Muscle of arm (tissue), 12 donors: ENCODE measurements around the gene CASP3. TPM values are rescaled to one million over a fixed set of nuclear protein-coding genes. Genes with fewer than 3 reads are reported as not detected.
"Not testable (repeated sequence)": the region's sequence is repeated elsewhere in the genome, so short reads cannot be mapped to it uniquely, and the experiment has no call there.

Source experiments
- DNase-seq: peaks from one replicate; pipeline ENCODE4 v3.0.0-alpha.2; 2013
- polyA plus RNA-seq, 12 donors: library from polyadenylated mRNA; unstranded; fragments of 120-200 nt; gene quantifications; one replicate each; pipeline ENCODE4 v1.2.1, GENCODE V29; 2013; ENCODE audit not compliant: insufficient read length in 12 of 12

Gene CASP3
- polyA plus RNA-seq, 12 donors, result 28.5 to 59.4 (median 51.7) TPM; not detected in 1

DNA sequence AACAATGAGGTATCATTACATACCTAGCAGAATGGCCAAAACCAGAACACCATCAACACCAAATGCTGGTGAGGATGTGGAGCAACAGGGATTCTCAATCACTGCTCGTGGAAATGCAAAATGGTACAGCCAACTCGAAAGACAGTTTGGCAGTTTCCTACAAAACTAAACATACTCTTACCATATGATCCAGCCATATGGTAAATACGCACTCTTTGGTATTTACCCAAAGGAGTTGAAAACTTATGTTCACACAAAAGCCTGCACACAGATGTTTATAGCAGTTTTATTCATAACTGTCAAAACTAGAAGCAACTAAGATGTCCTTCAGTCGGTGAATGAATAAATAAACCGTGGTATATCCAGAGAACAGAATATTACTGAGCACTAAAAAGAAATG, 7.8 kb downstream of the CASP3 start:
- DNase-seq, result no peak

DNA sequence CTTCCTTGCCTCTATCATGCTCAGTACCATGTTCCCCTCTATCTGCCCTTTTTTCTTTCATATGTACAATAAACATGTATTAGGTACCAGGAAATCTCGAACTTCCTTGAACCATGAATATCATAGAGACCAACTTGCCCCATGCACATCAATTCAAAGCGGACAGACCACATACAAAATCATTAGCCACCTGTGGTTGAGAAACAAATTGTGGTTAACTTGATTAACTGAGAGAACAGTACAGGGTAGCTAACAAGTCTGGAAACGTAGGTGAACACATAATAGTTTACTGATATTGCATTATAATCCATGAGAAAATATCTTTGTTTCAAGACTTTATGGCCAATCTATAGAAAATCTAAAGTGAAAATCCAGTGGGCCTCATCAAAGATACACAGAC, 8.2 kb downstream of the CASP3 start:
- DNase-seq, result no peak

DNA sequence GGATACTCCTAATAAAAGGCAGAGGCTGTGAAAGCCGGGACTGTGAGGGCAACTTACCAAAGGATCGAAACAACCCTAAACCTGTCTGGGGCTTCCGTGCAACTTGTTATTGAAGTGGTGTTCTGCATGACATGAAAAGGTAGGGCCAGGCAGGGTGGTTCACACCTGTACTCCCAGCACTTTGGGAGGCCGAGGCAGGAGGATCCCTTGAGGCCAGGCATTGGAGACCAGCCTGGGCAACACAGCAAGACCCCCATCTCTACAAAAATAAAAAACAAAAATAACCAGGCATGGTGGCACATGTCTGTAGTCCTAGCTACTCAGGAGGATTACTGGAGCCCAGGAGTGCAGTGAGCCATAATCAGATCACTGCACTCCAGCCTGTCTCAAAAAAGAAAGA, 12.3 kb downstream of the CASP3 start:
- DNase-seq, result no peak

DNA sequence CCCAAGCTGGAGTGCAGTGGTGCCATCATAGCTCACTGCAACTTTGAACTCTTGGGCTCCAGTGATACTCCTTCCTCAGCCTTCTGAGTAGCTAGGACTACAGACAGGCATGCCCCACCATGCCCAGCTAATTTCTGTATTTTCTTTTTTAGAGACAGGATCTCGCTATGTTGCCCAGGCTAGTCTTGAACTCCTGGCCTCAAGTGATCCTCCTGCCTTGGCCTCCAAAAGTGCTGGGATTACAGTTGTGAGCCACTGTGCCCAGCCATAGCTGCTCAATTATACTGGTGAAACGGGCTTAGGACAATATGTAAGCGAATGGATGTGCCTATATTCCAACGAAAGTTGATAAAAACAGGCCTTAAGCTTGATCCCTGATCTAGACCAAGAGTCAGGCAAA, 13.1 kb downstream of the CASP3 start:
- DNase-seq, result no peak

DNA sequence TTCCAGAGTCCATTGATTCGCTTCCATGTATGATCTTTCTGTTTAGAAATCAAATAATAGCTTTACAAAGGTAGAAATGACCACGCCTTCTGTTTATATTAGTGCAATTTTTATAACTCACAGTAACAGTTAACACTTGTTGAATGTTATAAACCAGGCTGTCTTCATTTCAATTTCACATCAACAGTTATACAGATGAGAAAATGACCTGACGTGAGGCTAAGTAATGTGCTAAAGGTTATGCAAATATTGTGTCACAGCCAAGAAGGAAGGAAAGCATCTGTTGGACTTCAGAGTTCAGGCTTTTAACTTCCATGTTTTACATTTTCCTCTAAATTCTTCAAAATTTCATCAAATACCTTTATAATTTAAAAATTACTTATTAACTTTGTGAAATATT, 13.9 kb downstream of the CASP3 start:
- no peak for DNase-seq

DNA sequence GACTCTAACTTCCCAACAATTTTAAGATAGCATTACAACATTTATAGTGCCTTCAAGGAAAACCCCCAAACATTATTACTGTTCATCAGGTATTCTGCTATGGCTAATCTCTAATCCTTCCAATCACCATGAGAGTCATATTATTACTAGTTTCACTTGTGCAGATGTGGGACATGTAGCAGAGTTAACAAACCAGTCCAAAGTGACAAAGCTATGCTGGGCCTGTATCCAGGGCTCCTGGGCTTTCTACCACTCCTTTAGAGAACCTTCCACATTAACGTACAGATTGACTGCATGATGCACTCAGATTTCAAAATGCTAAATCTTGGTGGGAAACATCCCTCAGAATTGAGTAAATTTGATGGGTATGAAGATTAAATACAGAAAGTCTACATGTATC, 16.4 kb downstream of the CASP3 start:
- DNase-seq, result no peak

DNA sequence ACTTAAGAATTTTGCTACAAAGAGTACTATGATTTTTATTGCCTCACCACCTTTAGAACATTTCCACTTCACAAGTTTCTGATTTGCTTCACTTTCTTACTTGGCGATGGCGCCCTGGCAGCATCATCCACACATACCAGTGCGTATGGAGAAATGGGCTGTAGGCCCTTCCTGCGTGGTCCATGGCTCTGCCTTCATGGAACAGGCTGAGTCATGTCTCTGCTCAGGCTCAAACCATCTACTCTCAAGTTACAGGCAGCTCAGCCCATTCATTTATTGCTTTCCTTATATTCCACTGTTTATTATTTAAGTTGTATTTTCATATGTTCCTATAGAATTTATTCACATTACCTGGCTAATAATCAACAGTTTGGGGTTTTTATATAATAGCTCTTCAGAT, 21.1 kb downstream of the CASP3 start:
- no peak for DNase-seq

DNA sequence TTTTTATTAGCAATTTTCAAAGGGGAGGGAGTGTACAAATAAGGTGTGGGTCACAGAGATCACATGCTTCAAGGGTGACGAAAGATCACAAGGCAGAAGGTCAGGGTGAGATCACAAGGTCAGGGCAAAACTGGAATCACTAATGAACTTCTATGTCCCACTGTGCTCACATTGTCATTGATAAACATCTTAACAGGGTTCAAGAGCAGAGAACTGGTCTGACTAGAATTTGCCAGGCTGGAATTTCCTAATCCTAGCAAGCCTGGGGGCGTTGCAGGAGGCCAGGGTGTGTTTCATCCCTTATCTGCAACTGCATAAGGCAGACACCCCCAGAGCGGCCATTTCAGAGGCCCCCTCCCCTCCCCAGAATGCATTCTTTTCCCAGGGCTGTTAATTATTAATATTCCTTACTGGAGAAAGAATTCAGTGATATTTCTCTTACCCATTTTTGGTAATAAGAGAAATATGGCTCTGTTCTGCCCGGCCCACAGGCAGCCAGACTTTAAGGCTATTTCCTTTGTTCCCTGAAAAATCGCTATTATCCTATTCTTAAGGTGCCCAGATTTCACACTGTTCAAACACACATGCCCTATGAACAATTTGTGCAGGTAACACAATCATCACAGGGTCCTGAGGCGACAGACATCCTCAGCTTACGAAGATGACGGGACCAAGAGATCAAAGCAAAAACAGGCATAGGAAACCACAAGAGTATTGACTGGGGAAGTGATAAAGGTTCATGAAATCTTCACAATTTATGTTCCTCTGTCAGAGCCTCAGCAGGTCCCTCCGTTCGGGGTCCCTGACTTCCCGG, 23.3 kb downstream of the CASP3 start:
- not testable (repeated sequence) for DNase-seq

DNA sequence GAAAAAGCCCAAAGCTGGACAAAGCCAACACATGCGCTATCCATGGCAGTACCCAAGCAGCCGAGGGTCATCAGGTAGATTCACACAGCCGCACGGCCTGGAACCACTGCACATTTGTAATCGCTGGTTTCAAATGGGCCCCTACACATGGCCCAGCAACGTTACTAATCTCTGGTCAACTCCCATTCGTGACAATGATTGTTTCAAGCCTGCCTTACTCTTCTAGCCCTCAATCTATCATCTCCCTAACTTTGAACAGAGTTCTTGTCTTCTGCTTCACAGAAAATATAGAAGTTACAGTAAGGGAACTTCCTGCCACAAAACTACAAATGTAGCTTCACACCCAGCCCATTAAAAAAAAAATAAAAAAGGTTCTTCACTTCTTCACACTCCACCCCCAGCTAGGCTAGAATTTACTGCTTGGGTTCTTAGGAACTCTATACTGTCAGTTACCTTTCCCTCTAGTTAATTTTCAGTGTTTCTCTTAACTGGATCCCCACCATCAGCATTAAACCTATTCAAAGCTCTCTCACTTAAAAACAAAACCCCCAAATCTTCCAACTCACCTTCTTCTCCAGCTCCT, 24.2 kb downstream of the CASP3 start:
- DNase-seq, result no peak

DNA sequence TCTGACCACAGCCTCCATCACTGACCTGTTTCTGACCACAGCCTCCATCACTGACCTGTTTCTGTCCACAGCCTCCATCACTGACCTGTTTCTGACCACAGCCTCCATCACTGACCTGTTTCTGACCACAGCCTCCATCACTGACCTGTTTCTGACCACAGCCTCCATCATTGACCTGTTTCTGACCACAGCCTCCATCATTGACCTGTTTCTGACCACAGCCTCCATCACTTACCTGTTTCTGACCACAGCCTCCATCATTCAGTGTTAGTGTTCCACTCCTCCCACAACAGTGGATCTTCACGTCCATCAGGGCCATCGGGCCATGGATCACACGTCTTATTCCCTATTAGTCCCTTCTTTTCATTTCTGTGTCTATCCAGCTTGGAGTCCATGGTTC, 24.7 kb downstream of the CASP3 start:
- DNase-seq, result not testable (repeated sequence)

DNA sequence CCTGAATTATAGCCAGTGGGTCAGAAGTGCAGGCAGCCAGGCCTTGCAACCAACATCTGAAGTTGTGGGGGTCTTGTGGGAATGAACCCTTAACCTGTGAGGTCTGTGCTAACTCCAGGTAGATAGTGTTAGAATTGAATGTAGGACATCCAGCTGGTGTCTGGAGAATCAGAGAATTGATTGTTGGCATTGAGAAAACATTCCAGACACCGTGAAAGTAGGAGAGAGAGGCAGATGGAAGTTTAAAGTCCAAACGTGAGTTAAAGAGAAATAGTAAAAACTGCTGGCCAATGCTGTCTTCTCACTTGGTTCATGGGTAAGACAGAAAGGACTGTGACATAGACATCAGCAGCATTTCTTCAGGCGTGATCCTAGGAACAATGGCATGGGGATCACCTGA, 27.7 kb downstream of the CASP3 start:
- DNase-seq, result no peak

DNA sequence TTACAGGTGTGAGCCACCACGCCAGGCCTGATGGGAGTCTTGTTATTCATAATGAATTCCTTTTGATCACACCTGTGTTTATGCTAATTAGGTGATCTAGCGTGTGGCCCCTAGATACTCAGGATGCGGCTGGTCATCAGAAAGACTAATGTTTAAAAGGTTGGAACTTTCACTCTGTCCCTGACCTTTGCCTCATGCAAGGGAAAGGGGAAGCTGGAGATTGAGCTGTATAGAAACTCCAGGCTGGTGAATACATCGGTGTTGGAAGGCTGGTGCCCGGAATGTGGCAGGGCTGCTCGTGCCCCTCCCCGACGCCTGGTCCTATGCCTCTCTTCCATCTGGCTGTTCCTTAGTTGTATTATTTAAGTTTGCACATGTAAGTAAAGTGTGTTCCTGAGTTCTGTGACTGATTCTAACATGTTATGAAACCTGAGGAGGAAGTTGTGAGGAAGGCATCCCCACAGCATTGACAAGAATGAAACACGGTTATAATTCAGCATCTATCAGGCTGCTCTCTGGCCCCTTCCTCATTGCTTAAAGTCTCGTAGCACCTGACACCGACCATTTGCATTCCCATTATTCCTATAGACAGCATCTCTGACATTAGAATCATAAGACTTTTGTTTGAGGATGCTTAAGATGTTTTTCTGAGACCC, 28.9 kb downstream of the CASP3 start:
- no peak for DNase-seq

DNA sequence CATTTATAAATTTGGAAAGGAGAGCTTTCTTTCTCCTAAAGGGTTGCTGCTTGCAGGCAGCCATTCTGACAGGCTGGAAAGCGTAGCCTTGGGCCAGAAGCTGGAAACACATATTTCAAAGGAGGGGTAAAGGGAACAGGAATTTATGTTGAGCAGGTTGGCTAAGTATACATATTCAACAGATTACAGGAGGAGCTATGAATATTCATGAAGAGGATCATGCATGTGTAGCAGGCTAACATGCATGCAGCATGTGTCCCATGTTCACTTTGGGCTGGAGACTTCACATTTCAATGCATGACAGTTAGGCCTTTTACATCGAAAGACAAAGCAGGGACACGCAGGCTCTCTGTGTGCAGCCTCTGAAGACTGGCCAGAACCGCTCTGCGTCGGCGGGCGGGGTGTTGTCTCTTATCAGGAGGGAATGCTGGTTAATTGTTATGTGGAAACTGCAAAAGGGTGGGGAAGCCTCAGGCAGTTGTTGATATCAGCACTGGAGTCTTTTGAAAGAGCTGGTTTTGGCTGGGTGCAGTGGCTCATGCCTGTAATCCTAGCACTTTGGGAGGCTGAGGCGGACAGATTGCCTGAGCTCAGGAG, 31.5 kb downstream of the CASP3 start:
- no peak for DNase-seq

DNA sequence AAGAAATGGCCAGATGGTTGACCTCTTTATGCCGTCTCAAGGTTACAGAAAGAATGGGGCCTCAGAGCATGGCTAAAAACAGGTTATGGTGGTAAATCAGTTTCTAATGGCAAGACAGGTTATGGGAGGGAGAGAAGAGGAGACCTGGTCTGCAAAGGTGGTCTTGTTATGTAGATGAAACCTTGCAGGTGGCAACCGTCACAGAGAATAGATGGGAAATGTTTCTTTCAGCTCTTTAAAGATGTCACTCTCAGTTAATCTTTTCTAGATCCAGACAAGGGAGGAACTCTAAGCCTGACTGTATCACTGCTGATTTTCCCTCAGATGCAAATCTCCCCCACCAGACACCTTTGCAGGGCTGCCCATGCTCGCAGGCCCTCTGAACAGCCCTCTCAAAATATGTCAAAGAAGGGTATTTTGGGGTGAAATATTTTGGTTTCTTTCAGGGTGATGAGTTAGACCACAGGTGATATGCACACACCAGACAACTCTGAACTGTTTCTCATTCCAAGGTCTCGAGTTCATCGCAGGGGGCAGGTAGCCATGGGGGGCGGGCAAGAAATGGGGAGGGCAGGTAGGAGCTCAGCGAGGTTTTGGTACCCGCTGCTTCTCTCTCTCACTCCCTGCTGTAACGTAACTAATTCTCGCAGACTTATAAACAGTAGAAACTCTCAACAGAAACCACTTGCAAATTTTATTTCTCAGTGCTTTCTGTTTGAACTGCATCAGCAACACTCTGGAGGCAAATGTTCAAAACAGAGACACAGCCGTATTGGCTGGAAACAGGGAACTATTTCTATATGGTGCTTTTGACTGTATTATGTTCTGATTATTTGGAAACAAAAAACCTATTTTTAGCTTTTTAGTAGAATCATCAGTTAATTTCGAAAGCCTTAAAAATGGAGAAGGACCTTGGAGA, 32.4 kb downstream of the CASP3 start:
- DNase-seq, result no peak

DNA sequence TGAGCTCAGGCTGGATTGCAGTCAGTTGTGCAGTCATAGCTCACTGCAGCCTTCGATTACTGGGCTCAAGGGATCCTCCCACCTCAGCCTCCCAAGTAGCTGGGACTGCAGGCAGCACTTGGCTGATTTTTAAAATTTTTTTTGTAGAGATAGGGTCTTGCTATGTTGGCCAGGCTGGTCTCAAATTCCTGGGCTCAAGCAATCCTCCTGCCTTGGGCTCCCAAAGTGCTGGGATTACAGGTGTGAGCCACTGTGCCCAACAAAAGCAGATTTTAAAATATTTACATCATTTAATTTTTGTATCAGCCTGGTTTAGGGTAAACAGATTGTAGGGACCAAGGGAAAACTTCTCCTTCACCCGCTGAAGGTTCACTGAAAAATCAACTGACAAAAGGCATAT, 33.1 kb downstream of the CASP3 start:
- not testable (repeated sequence) for DNase-seq

DNA sequence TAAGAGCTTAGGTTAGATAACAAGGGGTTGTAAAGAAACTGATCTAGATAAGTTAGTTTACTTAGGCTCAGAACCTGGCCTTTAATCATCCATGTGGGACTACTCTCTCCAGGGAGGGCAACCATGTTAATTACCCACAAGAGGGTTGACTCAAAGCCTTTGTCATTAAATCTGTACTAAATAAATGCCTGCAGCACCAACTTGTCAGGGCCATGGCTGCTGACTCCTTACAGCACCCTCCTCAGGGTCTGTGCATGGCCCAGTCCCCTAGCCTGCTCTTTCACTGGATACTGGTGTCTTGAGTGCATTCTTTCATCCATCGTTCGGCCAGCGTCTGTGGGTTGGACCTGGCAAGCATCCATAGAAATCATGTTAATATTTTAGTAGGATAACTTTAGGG, 34.7 kb downstream of the CASP3 start:
- DNase-seq, result no peak

DNA sequence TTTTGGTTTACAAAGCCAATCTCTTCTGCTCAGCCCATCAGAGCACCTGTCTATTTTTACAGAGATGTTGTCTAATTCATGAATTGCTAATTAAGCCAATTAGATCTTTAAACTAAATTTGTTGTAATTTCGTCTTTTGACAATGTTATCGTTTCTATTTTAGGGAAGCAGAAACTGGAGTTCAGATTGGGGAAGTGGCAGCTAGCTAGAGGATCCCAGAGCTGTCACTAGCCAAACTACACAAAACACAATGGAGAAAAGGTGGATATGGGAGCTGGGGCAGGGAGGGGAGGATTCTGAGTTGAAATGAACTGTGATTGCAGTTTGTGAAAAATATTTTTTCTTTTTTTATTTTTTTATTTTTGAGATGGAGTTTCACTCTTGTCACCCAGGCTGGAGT, 35.8 kb downstream of the CASP3 start:
- no peak for DNase-seq

DNA sequence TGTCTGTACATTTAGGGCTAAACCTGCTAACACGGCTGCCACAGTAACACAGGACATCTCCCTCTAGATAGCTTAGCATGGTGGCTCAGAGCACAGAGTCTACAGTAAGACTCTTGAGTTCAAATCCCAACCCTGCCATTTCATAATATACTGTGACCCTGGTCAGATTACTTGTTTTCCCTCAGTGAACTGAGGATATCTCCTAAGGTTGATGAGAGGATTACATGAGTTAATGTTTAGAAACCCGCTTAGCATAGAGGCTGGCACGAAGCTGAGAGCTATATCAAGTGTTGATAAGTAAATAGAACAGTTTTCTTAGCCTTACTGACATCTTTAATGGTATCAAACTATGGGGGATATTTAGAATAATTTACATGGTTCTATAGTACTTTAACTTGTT, 37.2 kb downstream of the CASP3 start:
- no peak for DNase-seq

DNA sequence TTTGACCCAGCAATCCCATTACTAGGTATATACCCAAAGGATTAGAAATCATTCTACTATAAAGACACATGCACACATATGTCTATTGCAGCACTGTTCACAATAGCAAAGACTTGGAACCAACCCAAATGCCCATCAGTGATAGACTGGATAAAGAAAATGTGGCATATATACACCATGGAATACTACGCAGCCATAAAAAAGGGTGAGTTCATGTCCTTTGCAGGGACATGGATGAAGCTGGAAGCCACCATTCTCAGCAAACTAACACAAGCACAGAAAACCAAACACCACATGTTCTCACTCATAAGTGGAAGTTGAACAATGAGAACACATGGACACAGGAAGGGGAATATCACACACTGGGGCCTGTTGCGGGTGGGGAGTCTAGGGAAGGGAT, 41.8 kb downstream of the CASP3 start:
- not testable (repeated sequence) for DNase-seq

DNA sequence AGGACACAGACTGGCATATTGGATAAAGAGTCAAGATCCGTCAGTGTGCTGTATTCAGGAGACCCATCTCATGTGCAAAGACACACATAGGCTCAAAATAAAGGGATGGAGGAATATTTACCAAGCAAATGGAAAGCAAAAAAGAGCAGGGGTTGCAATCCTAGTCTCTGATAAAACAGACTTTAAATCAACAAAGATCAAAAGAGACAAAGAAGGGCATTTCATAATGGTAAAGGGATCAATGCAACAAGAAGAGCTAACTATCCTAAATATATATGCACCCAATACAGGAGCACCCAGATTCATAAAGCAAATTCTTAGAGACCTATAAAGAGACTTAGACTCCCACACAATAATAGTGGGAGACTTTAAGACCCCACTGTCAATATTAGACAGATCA, 46.4 kb downstream of the CASP3 start:
- DNase-seq, result not testable (repeated sequence)

DNA sequence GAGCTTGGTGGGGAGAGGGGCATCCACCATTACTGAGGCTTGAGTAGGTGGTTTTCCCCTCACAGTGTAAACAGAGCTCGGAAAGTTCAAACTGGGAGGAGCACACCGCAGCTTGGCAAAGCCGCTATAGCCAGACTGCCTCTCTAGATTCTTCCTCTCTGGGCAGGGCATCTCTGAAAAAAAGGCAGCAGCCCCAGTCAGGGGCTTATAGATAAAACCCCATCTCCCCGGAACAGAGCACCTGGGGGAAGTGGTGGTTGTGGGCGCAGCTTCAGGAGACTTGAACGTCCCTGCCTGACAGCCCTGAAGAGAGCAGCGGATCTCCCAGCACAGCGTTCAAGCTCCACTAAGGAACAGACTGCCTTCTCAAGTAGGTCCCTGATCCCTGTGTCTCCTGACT, 48.3 kb downstream of the CASP3 start:
- not testable (repeated sequence) for DNase-seq
